A549 (cell line): ENCODE data around the gene KLHDC1. TPM values are rescaled to one million over a fixed set of nuclear protein-coding genes. Genes with fewer than 3 reads are reported as not detected.

Source experiments
- ATAC-seq, 2 experiments: fragments of 200-7000 bp in 1 of 2; fragments of >200 bp in 1 of 2; cut with Nextera tagmentation in 1 of 2; cut with Tn5 transposase in 1 of 2; 3 replicates each; pipeline versions ENCODE4 v1.8.0 to v1.9.1; 2018 to 2020; ENCODE audit warnings: mild to moderate bottlenecking in 1 of 2, moderate library complexity in 1 of 2
- CTCF ChIA-PET: fragments of 300-600 bp; sonication (Branson Sonifier 250); formaldehyde crosslinking; extraction: SDS; loops from one replicate; lab custom pipeline; 2021; ENCODE audit warnings: antibody characterized with exemption, inconsistent platforms; lab: Yijun Ruan, JAX
- POLR2A ChIA-PET: fragments of 350-600 bp; formaldehyde crosslinking; extraction: SDS; loops from one replicate; lab custom pipeline; 2021; ENCODE audit warnings: antibody characterized with exemption, inconsistent platforms; lab: Yijun Ruan, JAX
- DNase-seq, 2 experiments: peaks; one replicate each; pipeline versions ENCODE4 v3.0.0 to v3.0.0-alpha.2; 2011 to 2016; ENCODE audit warnings: low read depth in 1 of 2, low spot score in 1 of 2
- FAIRE-seq: peaks from 2 replicates; lab custom pipeline; 2011; peaks lifted over from hg19 to GRCh38; lab: Jason Lieb, UNC
- H3K27ac ChIP-seq, 2 experiments: fragments of >200 bp; sonication (Bioruptor Twin); formaldehyde crosslinking; 3 replicates each; pipeline ENCODE4 v1.5.1; 2016 to 2017
- H3K4me1 ChIP-seq: fragments of >200 bp; sonication (Bioruptor Twin); formaldehyde crosslinking; 3 replicates; pipeline ENCODE4 v1.6.1; 2016
- H3K4me2 ChIP-seq: fragments of >200 bp; sonication (Bioruptor Twin); formaldehyde crosslinking; 3 replicates; pipeline ENCODE4 v1.6.1; 2016
- H3K4me3 ChIP-seq: fragments of >200 bp; sonication (Bioruptor Twin); formaldehyde crosslinking; 3 replicates; pipeline ENCODE4 v1.5.1; 2016
- H3K9me3 ChIP-seq: fragments of >200 bp; sonication (Bioruptor Twin); formaldehyde crosslinking; 3 replicates; pipeline ENCODE4 v1.6.1; 2016
- CHD2 ChIP-seq: fragments of 150-350 bp; IDR thresholded peaks from 2 replicates; pipeline ENCODE4 v1.6.1; 2014; ENCODE audit warnings: low read length; ENCODE audit not compliant: partially characterized antibody
- EHF ChIP-seq: fragments of 250-450 bp; sonication (Bioruptor Pico); IDR thresholded peaks from 2 replicates; pipeline ENCODE4 v1.5.0; 2020; ENCODE audit warnings: mild to moderate bottlenecking
- EHMT2 ChIP-seq: fragments of 200-600 bp; sonication (generic); IDR thresholded peaks from 2 replicates; pipeline ENCODE4 v1.6.1; 2016; ENCODE audit warnings: antibody characterized with exemption, low read depth, mild to moderate bottlenecking, moderate library complexity
- EP300 ChIP-seq, 2 experiments: fragments of >200 bp; sonication (Bioruptor Twin); formaldehyde crosslinking; IDR thresholded peaks; 2 replicates in 1 of 2; 3 replicates in 1 of 2; pipeline ENCODE4 v1.6.1; 2016 to 2017
- FOSB ChIP-seq: fragments of 250-450 bp; sonication (Bioruptor Pico); IDR thresholded peaks from 2 replicates; pipeline ENCODE4 v1.5.0; 2020; ENCODE audit warnings: mild to moderate bottlenecking, moderate library complexity
- FOSL2 ChIP-seq, 2 experiments: fragments of 450-650 bp in 1 of 2; fragments of >200 bp in 1 of 2; sonication (Bioruptor Twin) in 1 of 2; formaldehyde crosslinking; IDR thresholded peaks; 2 replicates each; pipeline versions ENCODE4 v1.5.0 to v1.6.1; 2016 to 2020; ENCODE audit warnings: mild to moderate bottlenecking in 1 of 2, moderate library complexity in 1 of 2
- GATA3 ChIP-seq: IDR thresholded peaks from 2 replicates; pipeline ENCODE4 v1.6.1; 2012; ENCODE audit warnings: borderline replicate concordance
- HEYL ChIP-seq: fragments of 250-450 bp; sonication (Bioruptor Pico); IDR thresholded peaks from 2 replicates; pipeline ENCODE4 v1.8.0; 2021; ENCODE audit warnings: mild to moderate bottlenecking, moderate library complexity
- HOXB5 ChIP-seq: fragments of 250-450 bp; sonication (Bioruptor Pico); IDR thresholded peaks from 2 replicates; pipeline ENCODE4 v1.5.0; 2020; ENCODE audit warnings: mild to moderate bottlenecking, moderate library complexity
- JUN ChIP-seq, 2 experiments: fragments of >200 bp; sonication (Bioruptor Twin); formaldehyde crosslinking; IDR thresholded peaks; 2 replicates in 1 of 2; 3 replicates in 1 of 2; pipeline ENCODE4 v1.6.1; 2016 to 2017
- JUNB ChIP-seq: fragments of >200 bp; sonication (Bioruptor Twin); formaldehyde crosslinking; IDR thresholded peaks from 2 replicates; pipeline ENCODE4 v1.6.1; 2016
- KDM1A ChIP-seq: fragments of 200-600 bp; sonication (generic); IDR thresholded peaks from 2 replicates; pipeline ENCODE4 v1.6.1; 2016; ENCODE audit warnings: low read depth, mild to moderate bottlenecking
- MAFK ChIP-seq: fragments of 450-650 bp; IDR thresholded peaks from 2 replicates; pipeline ENCODE4 v1.6.1; 2014; ENCODE audit not compliant: partially characterized antibody
- MAZ ChIP-seq: fragments of 150-350 bp; IDR thresholded peaks from 2 replicates; pipeline ENCODE4 v1.6.1; 2014; ENCODE audit warnings: antibody characterized with exemption, low read depth, low read length, borderline replicate concordance
- MYC ChIP-seq: IDR thresholded peaks from 2 replicates; pipeline ENCODE4 v1.6.1; 2012; ENCODE audit warnings: mild to moderate bottlenecking, inconsistent platforms, low read length, improper control_type of control experiment, borderline replicate concordance
- NPAS2 ChIP-seq: fragments of 250-450 bp; sonication (Bioruptor Pico); IDR thresholded peaks from 2 replicates; pipeline ENCODE4 v1.8.0; 2022; ENCODE audit warnings: mild to moderate bottlenecking, moderate library complexity, borderline replicate concordance
- NR3C1 ChIP-seq: fragments of >200 bp; sonication (Bioruptor Twin); formaldehyde crosslinking; IDR thresholded peaks from 3 replicates; pipeline ENCODE4 v1.6.1; 2017
- PHF8 ChIP-seq: fragments of 200-600 bp; sonication (generic); IDR thresholded peaks from 2 replicates; pipeline ENCODE4 v1.6.1; 2016; ENCODE audit warnings: low read depth, mild to moderate bottlenecking, antibody characterized with exemption, moderate library complexity, borderline replicate concordance
- POLR2A ChIP-seq: IDR thresholded peaks from 2 replicates; pipeline ENCODE4 v1.6.1; 2012; ENCODE audit warnings: mild to moderate bottlenecking, low read length
- RAD21 ChIP-seq, 2 experiments: fragments of >200 bp in 1 of 2; sonication (Bioruptor Twin) in 1 of 2; formaldehyde crosslinking in 1 of 2; IDR thresholded peaks in 1 of 2; conservative IDR thresholded peaks in 1 of 2; 2 replicates in 1 of 2; 3 replicates in 1 of 2; pipeline ENCODE4 v1.6.1; 2012 to 2018; ENCODE audit warnings: inconsistent platforms in 1 of 2
- RARB ChIP-seq: fragments of 250-450 bp; sonication (Bioruptor Pico); IDR thresholded peaks from 2 replicates; pipeline ENCODE4 v1.8.0; 2021; ENCODE audit warnings: mild to moderate bottlenecking, moderate library complexity
- RCOR1 ChIP-seq: fragments of 150-350 bp; IDR thresholded peaks from 2 replicates; pipeline ENCODE4 v1.6.1; 2014; ENCODE audit warnings: antibody characterized with exemption, low read length, low read depth
- RNF2 ChIP-seq: fragments of 200-600 bp; sonication (generic); IDR thresholded peaks from 2 replicates; pipeline ENCODE4 v1.6.1; 2016; ENCODE audit warnings: low read depth, mild to moderate bottlenecking, antibody characterized with exemption, moderate library complexity, borderline replicate concordance
- TFCP2L1 ChIP-seq: fragments of 250-450 bp; sonication (Bioruptor Pico); IDR thresholded peaks from 2 replicates; pipeline ENCODE4 v1.5.0; 2021; ENCODE audit warnings: mild to moderate bottlenecking
- TP53 ChIP-seq: fragments of 250-450 bp; sonication (Bioruptor Pico); IDR thresholded peaks from 2 replicates; pipeline ENCODE4 v1.5.0; 2021; ENCODE audit warnings: mild to moderate bottlenecking, moderate library complexity
- ZC3H11A ChIP-seq: fragments of 450-650 bp; IDR thresholded peaks from 2 replicates; pipeline ENCODE4 v1.6.1; 2014; ENCODE audit warnings: antibody characterized with exemption, mild to moderate bottlenecking
- ZNF302 ChIP-seq: fragments of 250-450 bp; sonication (Bioruptor Pico); IDR thresholded peaks from 2 replicates; pipeline ENCODE4 v1.9.0; 2021; ENCODE audit warnings: inconsistent platforms, mild to moderate bottlenecking, moderate library complexity
- ZSCAN20 ChIP-seq: fragments of 250-450 bp; sonication (Bioruptor Pico); IDR thresholded peaks from 2 replicates; pipeline ENCODE4 v1.8.0; 2022; ENCODE audit warnings: mild to moderate bottlenecking, moderate library complexity
- WGBS: methylation state at CpG from one replicate; pipeline ENCODE4 v1.1.6; 2017; ENCODE audit errors: missing lambda C conversion rate; 5-methylcytosine and 5-hydroxymethylcytosine counted together
- polyA plus RNA-seq, 4 experiments: library from polyadenylated mRNA; depleted of rRNA in 3 of 4; stranded (reverse); fragments of >200 nt; fragmentation: RNase III in 1 of 4; extraction: RNeasy Plus Mini Kit Qiagen cat#74134 plus additional on column Dnase treatment in 1 of 4; gene quantifications; 2 replicates in 3 of 4; 3 replicates in 1 of 4; pipeline ENCODE4 v1.2.3, GENCODE V29; 2011 to 2017
- TF ChIP-seq, protein P1 (sequence below): fragments of >200 bp; sonication (Bioruptor Twin); formaldehyde crosslinking; IDR thresholded peaks from 2 replicates; pipeline ENCODE4 v1.6.1; 2016
- TF ChIP-seq, protein P2 (sequence below): fragments of 250-450 bp; sonication (Bioruptor Pico); IDR thresholded peaks from 2 replicates; pipeline ENCODE4 v1.5.0; 2021; ENCODE audit warnings: mild to moderate bottlenecking, moderate library complexity, borderline replicate concordance
- TF ChIP-seq, protein P3 (sequence below): fragments of 450-650 bp; IDR thresholded peaks from 2 replicates; pipeline ENCODE4 v1.6.1; 2014; ENCODE audit warnings: antibody characterized with exemption
- TF ChIP-seq, protein P4 (sequence below): fragments of >200 bp; sonication (Bioruptor Twin); formaldehyde crosslinking; IDR thresholded peaks from 3 replicates; pipeline ENCODE4 v1.6.1; 2016
- TF ChIP-seq, protein P5 (sequence below): IDR thresholded peaks from 2 replicates; pipeline ENCODE4 v1.6.1; 2012

Gene KLHDC1
- polyA plus RNA-seq, 2 of the 4 experiments (the other 2 are of a cell fraction), result 0.74 to 1.1 TPM

DNA sequence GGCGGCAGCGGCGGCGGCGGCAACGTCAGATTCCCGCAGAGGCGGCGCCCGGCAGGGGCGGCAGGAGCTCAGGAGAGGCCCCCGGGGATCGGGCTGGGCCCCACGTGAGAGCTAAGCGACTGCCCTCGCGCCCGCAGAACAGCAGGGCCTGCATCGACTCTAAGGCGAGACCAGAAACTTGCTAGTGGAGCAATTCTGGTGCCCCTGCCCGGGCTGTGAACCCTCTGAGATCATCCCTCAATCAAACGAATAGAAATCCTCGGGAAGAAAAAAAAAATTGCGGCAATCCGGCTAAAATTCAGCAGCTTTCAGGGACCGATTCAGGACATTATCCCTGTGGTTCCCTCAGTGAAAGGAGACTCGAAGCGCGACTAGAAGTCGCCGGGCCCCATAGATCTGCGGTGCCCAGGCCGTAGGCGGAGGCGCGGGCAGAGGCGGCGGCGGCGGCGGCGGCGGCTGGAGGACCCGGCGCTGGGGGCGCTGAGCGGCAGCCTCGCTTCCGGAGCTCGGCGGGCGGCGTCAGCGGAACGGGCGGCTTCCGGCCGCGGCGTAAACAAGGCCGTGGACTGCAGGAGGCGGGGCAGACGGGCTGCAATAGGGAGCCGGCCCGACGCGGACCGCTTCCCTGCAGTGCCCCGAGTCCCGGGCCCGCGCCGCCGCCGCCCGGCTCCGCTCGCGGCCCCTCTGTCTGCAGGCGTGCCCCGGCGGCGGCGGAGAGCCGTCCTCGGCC is 74.8 kb downstream of the KLHDC1 start, which contains the start of gene KLHDC2 (continued):
- TF ChIP-seq, protein P1, sequence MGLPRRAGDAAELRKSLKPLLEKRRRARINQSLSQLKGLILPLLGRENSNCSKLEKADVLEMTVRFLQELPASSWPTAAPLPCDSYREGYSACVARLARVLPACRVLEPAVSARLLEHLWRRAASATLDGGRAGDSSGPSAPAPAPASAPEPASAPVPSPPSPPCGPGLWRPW, result no peak
- TF ChIP-seq RARB (no peak), CHD2 (no peak), EP300 (IDR thresholded peaks at IDR 0.05) (no peak), TFCP2L1 (CRISPR knock-in tag) (no peak), ZSCAN20 (no peak), RNF2 (no peak)
- TF ChIP-seq, protein P2, sequence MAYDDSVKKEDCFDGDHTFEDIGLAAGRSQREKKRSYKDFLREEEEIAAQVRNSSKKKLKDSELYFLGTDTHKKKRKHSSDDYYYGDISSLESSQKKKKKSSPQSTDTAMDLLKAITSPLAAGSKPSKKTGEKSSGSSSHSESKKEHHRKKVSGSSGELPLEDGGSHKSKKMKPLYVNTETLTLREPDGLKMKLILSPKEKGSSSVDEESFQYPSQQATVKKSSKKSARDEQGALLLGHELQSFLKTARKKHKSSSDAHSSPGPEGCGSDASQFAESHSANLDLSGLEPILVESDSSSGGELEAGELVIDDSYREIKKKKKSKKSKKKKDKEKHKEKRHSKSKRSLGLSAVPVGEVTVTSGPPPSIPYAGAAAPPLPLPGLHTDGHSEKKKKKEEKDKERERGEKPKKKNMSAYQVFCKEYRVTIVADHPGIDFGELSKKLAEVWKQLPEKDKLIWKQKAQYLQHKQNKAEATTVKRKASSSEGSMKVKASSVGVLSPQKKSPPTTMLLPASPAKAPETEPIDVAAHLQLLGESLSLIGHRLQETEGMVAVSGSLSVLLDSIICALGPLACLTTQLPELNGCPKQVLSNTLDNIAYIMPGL, result peak; percentile 35; the same call in 1 of the 2 replicates

DNA sequence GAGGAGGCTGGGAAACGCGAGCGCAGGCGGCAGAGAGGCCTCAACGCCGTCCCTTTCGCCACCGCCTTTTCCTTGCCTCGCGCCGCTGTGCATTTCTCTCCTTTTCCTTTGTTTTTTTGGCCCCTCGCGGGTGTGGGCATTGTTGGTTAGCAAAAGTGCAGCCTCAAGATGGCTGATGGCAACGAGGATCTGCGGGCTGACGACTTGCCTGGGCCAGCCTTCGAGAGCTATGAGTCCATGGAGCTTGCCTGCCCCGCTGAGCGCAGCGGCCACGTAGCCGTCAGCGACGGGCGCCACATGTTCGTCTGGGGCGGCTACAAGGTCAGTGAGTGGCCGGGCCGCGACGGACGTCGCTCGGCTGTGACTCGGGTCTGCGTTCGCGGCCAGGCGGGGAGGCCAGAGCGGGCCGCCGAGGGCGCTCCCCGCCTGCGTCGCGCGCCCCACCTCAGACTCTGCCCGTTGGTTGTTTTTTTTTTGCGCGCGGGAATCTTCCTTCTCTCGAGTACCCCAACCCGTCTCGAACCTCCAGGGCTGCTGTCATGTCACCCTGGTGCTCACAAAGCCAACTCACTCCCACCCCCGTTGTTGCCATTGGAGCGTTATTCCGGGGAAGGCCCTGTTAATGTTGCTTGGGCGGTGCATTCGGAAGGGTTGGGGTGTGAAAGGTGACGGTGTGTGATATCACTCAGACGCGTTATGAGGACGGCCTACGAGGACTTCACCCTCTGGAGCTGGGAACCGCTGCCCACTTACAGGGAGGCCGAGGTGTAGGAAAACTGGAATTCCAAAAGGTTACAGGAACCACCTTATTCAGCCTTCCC is 75.6 kb downstream of the KLHDC1 start:
- ATAC-seq (peak; percentile 57 to 66), DNase-seq (peak; percentile 13 to 81), FAIRE-seq (no peak)
- Histone ChIP-seq H3K4me3 (peak overlapping the region; percentile 93), H3K4me1 (peaks cover 33% of the 10 kb centered on the region), H3K4me2 (peak overlapping the region; percentile 99), H3K27ac (peak overlapping the region; percentile 94 to 96), H3K9me3 (no peaks in the 10 kb centered on the region)
- 1% methylated on average over 59 of the region's 67 CpGs for WGBS
- ChIA-PET POLR2A (interaction anchor here (1.0 to 2.9 kb wide), 12 partner anchors 8 to 182 kb away, joined by 3 to 43 read pairs (median 6); partner anchors contain the start of genes DNAAF2, KLHDC1, MGAT2 and NEMF), CTCF (interaction anchor here (0.6 to 6.3 kb wide), 15 partner anchors 8 to 207 kb away, joined by 3 to 38 read pairs (median 5); partner anchors contain the start of genes DNAAF2 and POLE2)
- TF ChIP-seq NR3C1 (no peak), JUNB (no peak), ZC3H11A (no peak), KDM1A (no peak), RAD21 (conservative IDR thresholded peaks at IDR 0.05 in 1 of 2, IDR thresholded peaks at IDR 0.05 in 1 of 2) (no peak), MYC (peak; percentile 46; the same call in 1 of the 2 replicates), FOSB (CRISPR knock-in tag) (no peak), EHF (CRISPR knock-in tag) (no peak), HOXB5 (no peak), MAFK (no peak), EHMT2 (no peak), PHF8 (peak; percentile 23; the same call in 1 of the 2 replicates), TP53 (CRISPR knock-in tag) (no peak), POLR2A (peak; percentile 8; the same call in 1 of the 2 replicates), ZNF302 (no peak), GATA3 (no peak), JUN (IDR thresholded peaks at IDR 0.05) (0 out of 5 replicates have a peak, but pooled peaks of 1 of the 2 experiments have one; percentile 47), RARB (no peak), FOSL2 (IDR thresholded peaks at IDR 0.05) (no peak), FOSL2 (CRISPR knock-in tag; IDR thresholded peaks at IDR 0.05) (no peak), TFCP2L1 (CRISPR knock-in tag) (no peak), MAZ (no peak), HEYL (no peak), NPAS2 (no peak), RCOR1 (no peak), RNF2 (no peak)
- TF ChIP-seq, protein P3, sequence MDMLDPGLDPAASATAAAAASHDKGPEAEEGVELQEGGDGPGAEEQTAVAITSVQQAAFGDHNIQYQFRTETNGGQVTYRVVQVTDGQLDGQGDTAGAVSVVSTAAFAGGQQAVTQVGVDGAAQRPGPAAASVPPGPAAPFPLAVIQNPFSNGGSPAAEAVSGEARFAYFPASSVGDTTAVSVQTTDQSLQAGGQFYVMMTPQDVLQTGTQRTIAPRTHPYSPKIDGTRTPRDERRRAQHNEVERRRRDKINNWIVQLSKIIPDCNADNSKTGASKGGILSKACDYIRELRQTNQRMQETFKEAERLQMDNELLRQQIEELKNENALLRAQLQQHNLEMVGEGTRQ, result no peak
- TF ChIP-seq, protein P4, sequence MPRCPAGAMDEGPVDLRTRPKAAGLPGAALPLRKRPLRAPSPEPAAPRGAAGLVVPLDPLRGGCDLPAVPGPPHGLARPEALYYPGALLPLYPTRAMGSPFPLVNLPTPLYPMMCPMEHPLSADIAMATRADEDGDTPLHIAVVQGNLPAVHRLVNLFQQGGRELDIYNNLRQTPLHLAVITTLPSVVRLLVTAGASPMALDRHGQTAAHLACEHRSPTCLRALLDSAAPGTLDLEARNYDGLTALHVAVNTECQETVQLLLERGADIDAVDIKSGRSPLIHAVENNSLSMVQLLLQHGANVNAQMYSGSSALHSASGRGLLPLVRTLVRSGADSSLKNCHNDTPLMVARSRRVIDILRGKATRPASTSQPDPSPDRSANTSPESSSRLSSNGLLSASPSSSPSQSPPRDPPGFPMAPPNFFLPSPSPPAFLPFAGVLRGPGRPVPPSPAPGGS, result no peak
- TF ChIP-seq, protein P5, sequence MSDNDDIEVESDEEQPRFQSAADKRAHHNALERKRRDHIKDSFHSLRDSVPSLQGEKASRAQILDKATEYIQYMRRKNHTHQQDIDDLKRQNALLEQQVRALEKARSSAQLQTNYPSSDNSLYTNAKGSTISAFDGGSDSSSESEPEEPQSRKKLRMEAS, result peak; percentile 27; the same call in 1 of the 2 replicates
- TF ChIP-seq, protein P1, result no peak
